ENCODE results near the gene MCRS1. TPM values are rescaled to one million over a fixed set of nuclear protein-coding genes. Genes with fewer than 3 reads are reported as not detected.

The MCRS1 gene
- polyA plus RNA-seq, 1 donor from 2014 or later: 109 TPM

GRCh38 chr12:49587174-49587908 is 19.4 kb upstream of the MCRS1 start:
- no peak overlapping the region for H2AFZ ChIP-seq (ENCODE audit: low read depth, low read length)
- no peaks in the 10 kb centered on the region for H3K9me3 ChIP-seq (ENCODE audit: low read length)
- no peak overlapping the region for H3K4me2 ChIP-seq (ENCODE audit: low read length)
- no peaks in the 10 kb centered on the region for H4K20me1 ChIP-seq (ENCODE audit: insufficient read depth)
- no peaks in the 10 kb centered on the region for H3K9me2 ChIP-seq (ENCODE audit: insufficient read depth, low read length)
- no peak overlapping the region for H3K9ac ChIP-seq (ENCODE audit: low read length)
- H3K4me3 ChIP-seq (ENCODE audit: low read length): no peak overlapping the region
- H3K79me2 ChIP-seq (replicated peaks; ENCODE audit: insufficient read depth, low read length): no peaks in the 10 kb centered on the region
- no peaks in the 10 kb centered on the region for H3K36me3 ChIP-seq (ENCODE audit: insufficient read depth, low read length)
- no peaks in the 10 kb centered on the region for H3K27me3 ChIP-seq (ENCODE audit: insufficient read depth, low read depth, low read length)
- H3K27ac ChIP-seq (ENCODE audit: low read length): no peak overlapping the region
- TF ChIP-seq TAF1 (IDR thresholded peaks at IDR 0.05; ENCODE audit: low read depth) (no peak), REST (IDR thresholded peaks at IDR 0.05; ENCODE audit: borderline replicate concordance) (no peak), EZH2 (IDR thresholded peaks at IDR 0.05; ENCODE audit: borderline replicate concordance, insufficient read depth, low read length, poor library complexity, severe bottlenecking) (no peak), CTCF (IDR thresholded peaks at IDR 0.05; ENCODE audit: poor library complexity, severe bottlenecking) (no peak), EP300 (conservative IDR thresholded peaks at IDR 0.05; ENCODE audit: poor library complexity, severe bottlenecking) (no peak), MXI1 (conservative IDR thresholded peaks at IDR 0.05; ENCODE audit: poor library complexity, severe bottlenecking) (no peak), RAD21 (conservative IDR thresholded peaks at IDR 0.05) (no peak)
- no peaks in the 10 kb centered on the region for H3F3A ChIP-seq (ENCODE audit: insufficient read depth, low read length, poor library complexity, severe bottlenecking)

- Histone ChIP-seq H3K4me2 (ENCODE audit: low read length) (no peak overlapping the region), H3F3A (ENCODE audit: insufficient read depth, low read length, poor library complexity, severe bottlenecking) (no peaks in the 10 kb centered on the region), H3K9ac (ENCODE audit: low read length) (no peak overlapping the region), H3K27ac (ENCODE audit: low read length) (no peak overlapping the region), H3K4me3 (ENCODE audit: low read length) (no peak overlapping the region), H2AFZ (ENCODE audit: low read depth, low read length) (no peak overlapping the region), H3K27me3 (ENCODE audit: insufficient read depth, low read depth, low read length) (no peaks in the 10 kb centered on the region), H3K36me3 (ENCODE audit: insufficient read depth, low read length) (no peaks in the 10 kb centered on the region), H4K20me1 (ENCODE audit: insufficient read depth) (no peaks in the 10 kb centered on the region), H3K9me2 (ENCODE audit: insufficient read depth, low read length) (no peaks in the 10 kb centered on the region), H3K79me2 (replicated peaks; ENCODE audit: insufficient read depth, low read length) (no peaks in the 10 kb centered on the region), H3K9me3 (ENCODE audit: low read length) (no peaks in the 10 kb centered on the region)
- no peak for TF ChIP-seq CTCF (IDR thresholded peaks at IDR 0.05; ENCODE audit: poor library complexity, severe bottlenecking)
- no peak for TF ChIP-seq TAF1 (IDR thresholded peaks at IDR 0.05; ENCODE audit: low read depth)
- no peak for TF ChIP-seq POLR2AphosphoS5 (IDR thresholded peaks at IDR 0.05)
- TF ChIP-seq MXI1 (conservative IDR thresholded peaks at IDR 0.05; ENCODE audit: poor library complexity, severe bottlenecking): no peak
- no peak for TF ChIP-seq EP300 (conservative IDR thresholded peaks at IDR 0.05; ENCODE audit: poor library complexity, severe bottlenecking)
- TF ChIP-seq RAD21 (conservative IDR thresholded peaks at IDR 0.05): no peak
- TF ChIP-seq SMC3 (conservative IDR thresholded peaks at IDR 0.05; ENCODE audit: poor library complexity): no peak
- no peak for TF ChIP-seq REST (IDR thresholded peaks at IDR 0.05; ENCODE audit: borderline replicate concordance)
- no peak for TF ChIP-seq EZH2 (IDR thresholded peaks at IDR 0.05; ENCODE audit: borderline replicate concordance, insufficient read depth, low read length, poor library complexity, severe bottlenecking)
Observed at GRCh38 chr12:49585477-49586459, 17.8 kb upstream of the MCRS1 start.

Data from neural cell (in vitro differentiated cells).